ENCODE data around the gene CCDC192. TPM values are rescaled to one million over a fixed set of nuclear protein-coding genes. Genes with fewer than 3 reads are reported as not detected.

The CCDC192 gene
- total and polyA plus RNA-seq, 2 of the 4 experiments (the other 2 are of a cell fraction), result not detected

DNA sequence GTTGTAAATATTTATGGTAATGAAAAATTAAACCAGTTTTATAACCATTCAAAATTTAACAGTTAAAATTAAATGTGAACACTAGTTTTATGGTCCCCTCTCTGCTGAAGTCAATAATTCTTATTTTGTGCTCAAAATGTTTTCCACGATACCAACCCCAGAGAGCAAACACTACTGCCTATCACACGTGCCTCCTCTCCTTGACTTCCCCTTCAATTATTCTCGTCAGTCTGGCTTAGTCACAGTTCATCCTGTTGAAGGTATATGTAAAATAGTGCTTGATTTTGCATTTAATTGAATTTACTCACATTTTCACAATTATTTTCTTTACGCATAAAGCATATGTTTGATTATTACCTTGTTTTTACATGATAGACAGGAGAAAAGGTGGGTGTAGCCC lies 148.8 kb downstream of the CCDC192 start:
- dilution Hi-C loops (cut with HindIII; ENCODE audit: low sequenced_read_pairs, unreplicated experiment) (no loop called here), in situ Hi-C loops (cut with MboI; ENCODE audit: low sequenced_read_pairs) (no loop called here), intact Hi-C loops (cut with micrococcal nuclease) (no loop called here)
- Histone ChIP-seq H3K14ac (replicated peaks; ENCODE audit: low read depth, low read length) (no peak overlapping the region), H2AK9ac (replicated peaks; ENCODE audit: low read depth, low read length, poor library complexity) (no peak overlapping the region), H3K23ac (ENCODE audit: low read depth, low read length) (no peak overlapping the region), H2AK5ac (ENCODE audit: low read depth, low read length) (no peak overlapping the region), H3K79me1 (ENCODE audit: low read depth in 1 of 2, low read length in 2 of 2) (no peaks in the 10 kb centered on the region), H3K18ac (ENCODE audit: low read depth, low read length) (no peak overlapping the region), H3K9ac (ENCODE audit: low read depth, low read length) (no peak overlapping the region), H3K4ac (ENCODE audit: low read depth, low read length) (no peak overlapping the region), H3K4me1 (ENCODE audit: control insufficient read depth, insufficient read depth, low read length) (no peaks in the 10 kb centered on the region), H3K9me1 (ENCODE audit: insufficient read depth, low read length) (no peaks in the 10 kb centered on the region), H3K27me3 (ENCODE audit: control insufficient read depth, insufficient read depth, low read length) (no peaks in the 10 kb centered on the region), H4K8ac (ENCODE audit: low read depth in 2 of 2, low read length in 2 of 2) (no peak overlapping the region), H3K4me3 (ENCODE audit: insufficient read depth, low read depth, low read length) (no peak overlapping the region), H3K27ac (ENCODE audit: insufficient read depth, low read length) (no peak overlapping the region), H3K56ac (ENCODE audit: extremely low read depth, insufficient read depth, low read length) (no peak overlapping the region), H2BK5ac (ENCODE audit: low read depth, low read length, poor library complexity, severe bottlenecking) (no peak overlapping the region), H2BK15ac (ENCODE audit: low read depth, low read length) (no peak overlapping the region), H2AFZ (replicated peaks; ENCODE audit: low read length, poor library complexity) (no peak overlapping the region), H4K5ac (ENCODE audit: low read depth, low read length) (no peak overlapping the region), H2BK120ac (ENCODE audit: low read depth, low read length) (no peak overlapping the region), H4K91ac (ENCODE audit: insufficient read depth, low read depth, low read length) (no peak overlapping the region), H3K9me3 (ENCODE audit: control insufficient read depth, insufficient read depth, low read length) (no peaks in the 10 kb centered on the region), H3K4me2 (ENCODE audit: low read depth, low read length) (no peak overlapping the region), H2BK20ac (ENCODE audit: low read depth, low read length) (no peak overlapping the region), H3K36me3 (ENCODE audit: control insufficient read depth, insufficient read depth, low read length) (no peaks in the 10 kb centered on the region), H4K20me1 (ENCODE audit: insufficient read depth, low read length) (no peaks in the 10 kb centered on the region)
- no TSS peak for BruUV-seq (replicated peaks)
- WGBS, 2 experiments (ENCODE audit: extremely low coverage in 2 of 2, insufficient read length in 1 of 2), result no CpG with 5 or more reads among the region's 4 CpGs
- ChIA-PET POLR2A (ENCODE audit: unreplicated experiment) (no interaction called here), CTCF (interaction anchor here (0.5 to 0.7 kb wide), 2 partner anchors 26 to 97 kb away, joined by 3 to 5 read pairs; no protein-coding TSS in a partner anchor)
- ATAC-seq (ENCODE audit: low read depth) (no peak), DNase-seq (no peak)
- TF ChIP-seq MAZ (IDR thresholded peaks at IDR 0.05; ENCODE audit: borderline replicate concordance, low read depth, low read length) (no peak), CEBPB (IDR thresholded peaks at IDR 0.05; ENCODE audit: low read depth, low read length) (no peak), POLR2A (IDR thresholded peaks at IDR 0.05; ENCODE audit: low read depth, low read length) (no peak), FOS (IDR thresholded peaks at IDR 0.05; ENCODE audit: low read depth, low read length) (no peak), MXI1 (IDR thresholded peaks at IDR 0.05; ENCODE audit: borderline replicate concordance, low read depth, low read length) (no peak), CHD1 (IDR thresholded peaks at IDR 0.05; ENCODE audit: low read depth, low read length) (no peak), RAD21 (IDR thresholded peaks at IDR 0.05; ENCODE audit: low read length) (no peak), RCOR1 (IDR thresholded peaks at IDR 0.05; ENCODE audit: insufficient replicate concordance, low read length) (no peak), SMC3 (IDR thresholded peaks at IDR 0.05; ENCODE audit: low read depth, low read length) (no peak)
- TF ChIP-seq, protein P1, sequence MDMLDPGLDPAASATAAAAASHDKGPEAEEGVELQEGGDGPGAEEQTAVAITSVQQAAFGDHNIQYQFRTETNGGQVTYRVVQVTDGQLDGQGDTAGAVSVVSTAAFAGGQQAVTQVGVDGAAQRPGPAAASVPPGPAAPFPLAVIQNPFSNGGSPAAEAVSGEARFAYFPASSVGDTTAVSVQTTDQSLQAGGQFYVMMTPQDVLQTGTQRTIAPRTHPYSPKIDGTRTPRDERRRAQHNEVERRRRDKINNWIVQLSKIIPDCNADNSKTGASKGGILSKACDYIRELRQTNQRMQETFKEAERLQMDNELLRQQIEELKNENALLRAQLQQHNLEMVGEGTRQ (IDR thresholded peaks at IDR 0.05; ENCODE audit: low read depth, low read length), result no peak
- TF ChIP-seq, protein P2, sequence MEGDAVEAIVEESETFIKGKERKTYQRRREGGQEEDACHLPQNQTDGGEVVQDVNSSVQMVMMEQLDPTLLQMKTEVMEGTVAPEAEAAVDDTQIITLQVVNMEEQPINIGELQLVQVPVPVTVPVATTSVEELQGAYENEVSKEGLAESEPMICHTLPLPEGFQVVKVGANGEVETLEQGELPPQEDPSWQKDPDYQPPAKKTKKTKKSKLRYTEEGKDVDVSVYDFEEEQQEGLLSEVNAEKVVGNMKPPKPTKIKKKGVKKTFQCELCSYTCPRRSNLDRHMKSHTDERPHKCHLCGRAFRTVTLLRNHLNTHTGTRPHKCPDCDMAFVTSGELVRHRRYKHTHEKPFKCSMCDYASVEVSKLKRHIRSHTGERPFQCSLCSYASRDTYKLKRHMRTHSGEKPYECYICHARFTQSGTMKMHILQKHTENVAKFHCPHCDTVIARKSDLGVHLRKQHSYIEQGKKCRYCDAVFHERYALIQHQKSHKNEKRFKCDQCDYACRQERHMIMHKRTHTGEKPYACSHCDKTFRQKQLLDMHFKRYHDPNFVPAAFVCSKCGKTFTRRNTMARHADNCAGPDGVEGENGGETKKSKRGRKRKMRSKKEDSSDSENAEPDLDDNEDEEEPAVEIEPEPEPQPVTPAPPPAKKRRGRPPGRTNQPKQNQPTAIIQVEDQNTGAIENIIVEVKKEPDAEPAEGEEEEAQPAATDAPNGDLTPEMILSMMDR (conservative IDR thresholded peaks at IDR 0.05; ENCODE audit: low read depth, low read length), result no peak

All from IMR-90 (cell line).